IPS-NIHi7 (cell line): ENCODE results near the gene SIGLEC1.

Experiments used
- DNase-seq: peaks from one replicate; pipeline ENCODE4 v3.0.0; 2012; ENCODE audit warnings: mixed read lengths; ENCODE audit errors: extremely low spot score

The SIGLEC1 gene

DNA sequence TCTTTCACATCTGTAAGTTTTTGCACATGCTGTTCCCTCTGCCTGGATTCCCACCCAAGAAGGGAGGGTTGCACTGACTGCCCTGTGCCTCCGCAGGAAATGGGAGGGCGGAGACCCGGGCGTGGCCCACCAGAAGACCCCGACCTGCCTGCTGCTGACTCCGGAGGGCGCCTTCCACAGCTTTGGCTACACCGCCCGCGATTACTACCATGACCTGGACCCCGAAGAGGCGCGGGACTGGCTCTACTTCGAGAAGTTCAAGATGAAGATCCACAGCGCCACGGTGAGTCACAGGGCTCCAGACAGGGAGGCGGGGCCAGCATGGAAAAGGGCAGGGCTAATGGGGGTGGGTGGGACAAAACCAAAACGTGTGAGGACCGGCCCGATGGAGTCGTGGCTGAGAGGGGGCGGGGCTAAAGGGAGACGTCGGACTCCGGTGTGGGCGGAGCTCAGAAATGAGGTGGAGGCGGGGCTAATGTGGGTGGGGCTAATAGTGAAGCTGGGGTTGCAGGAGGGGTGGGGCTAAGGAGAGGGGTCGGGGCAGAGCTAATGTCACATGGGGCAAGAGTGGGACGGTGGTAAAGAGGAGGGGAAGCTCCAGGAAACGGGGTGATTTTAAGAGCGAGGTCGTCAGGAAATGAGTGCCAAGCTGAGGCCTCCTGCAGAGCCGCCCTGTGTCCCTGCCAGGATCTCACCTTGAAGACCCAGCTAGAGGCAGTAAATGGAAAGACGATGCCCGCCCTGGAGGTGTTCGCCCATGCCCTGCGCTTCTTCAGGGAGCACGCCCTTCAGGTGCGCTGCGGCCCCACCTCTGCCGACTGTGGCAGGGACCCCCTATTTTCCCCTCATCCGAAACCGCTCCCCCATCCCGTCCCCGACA lies 32.6 kb upstream of the SIGLEC1 start:
- peak; percentile 98 for DNase-seq

- no peak for DNase-seq
Measured at GRCh38 chr20:3744037-3744436, 31.6 kb upstream of the SIGLEC1 start.

- no peak for DNase-seq
Measured at GRCh38 chr20:3743251-3743650, 30.9 kb upstream of the SIGLEC1 start.

- no peak for DNase-seq
Measured at GRCh38 chr20:3741836-3742458, 29.5 kb upstream of the SIGLEC1 start.

- no peak for DNase-seq
Measured at GRCh38 chr20:3740615-3741301, 28.4 kb upstream of the SIGLEC1 start.

DNA sequence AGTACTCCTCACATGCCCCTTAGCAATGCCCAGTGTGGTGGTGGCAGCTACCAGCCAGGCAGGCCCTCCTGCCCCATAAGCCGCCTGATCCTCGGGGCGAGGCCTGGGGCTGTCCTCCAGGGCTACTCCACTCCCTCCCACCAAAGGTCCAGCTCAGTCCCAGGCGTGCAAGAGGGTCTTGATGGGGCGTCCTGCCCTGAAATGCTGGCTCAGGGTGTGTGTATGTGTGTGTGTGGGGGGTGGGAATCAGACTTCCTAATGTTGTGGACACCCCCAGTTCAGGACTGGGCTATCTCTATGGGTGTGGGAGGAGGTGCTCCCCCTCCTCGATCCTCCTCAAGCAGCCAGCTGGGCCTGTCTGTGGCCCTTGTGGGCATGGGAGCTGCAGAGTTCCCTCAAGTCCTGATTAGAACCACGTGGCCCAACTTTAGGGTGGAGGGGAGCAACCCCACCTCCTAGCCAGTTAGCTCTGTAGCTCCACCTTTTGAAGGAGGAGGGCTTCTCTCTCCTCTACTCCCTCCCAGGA lies 27.6 kb upstream of the SIGLEC1 start:
- DNase-seq = no peak

- DNase-seq = no peak
Measured at GRCh38 chr20:3739054-3739925, 26.9 kb upstream of the SIGLEC1 start.

GRCh38 chr20:3738111-3739053 lies 26.0 kb upstream of the SIGLEC1 start:
- no peak for DNase-seq

- no peak for DNase-seq
Measured at GRCh38 chr20:3735768-3736167, 23.4 kb upstream of the SIGLEC1 start.

- no peak for DNase-seq
Measured at GRCh38 chr20:3734111-3734843, 21.9 kb upstream of the SIGLEC1 start.

DNA sequence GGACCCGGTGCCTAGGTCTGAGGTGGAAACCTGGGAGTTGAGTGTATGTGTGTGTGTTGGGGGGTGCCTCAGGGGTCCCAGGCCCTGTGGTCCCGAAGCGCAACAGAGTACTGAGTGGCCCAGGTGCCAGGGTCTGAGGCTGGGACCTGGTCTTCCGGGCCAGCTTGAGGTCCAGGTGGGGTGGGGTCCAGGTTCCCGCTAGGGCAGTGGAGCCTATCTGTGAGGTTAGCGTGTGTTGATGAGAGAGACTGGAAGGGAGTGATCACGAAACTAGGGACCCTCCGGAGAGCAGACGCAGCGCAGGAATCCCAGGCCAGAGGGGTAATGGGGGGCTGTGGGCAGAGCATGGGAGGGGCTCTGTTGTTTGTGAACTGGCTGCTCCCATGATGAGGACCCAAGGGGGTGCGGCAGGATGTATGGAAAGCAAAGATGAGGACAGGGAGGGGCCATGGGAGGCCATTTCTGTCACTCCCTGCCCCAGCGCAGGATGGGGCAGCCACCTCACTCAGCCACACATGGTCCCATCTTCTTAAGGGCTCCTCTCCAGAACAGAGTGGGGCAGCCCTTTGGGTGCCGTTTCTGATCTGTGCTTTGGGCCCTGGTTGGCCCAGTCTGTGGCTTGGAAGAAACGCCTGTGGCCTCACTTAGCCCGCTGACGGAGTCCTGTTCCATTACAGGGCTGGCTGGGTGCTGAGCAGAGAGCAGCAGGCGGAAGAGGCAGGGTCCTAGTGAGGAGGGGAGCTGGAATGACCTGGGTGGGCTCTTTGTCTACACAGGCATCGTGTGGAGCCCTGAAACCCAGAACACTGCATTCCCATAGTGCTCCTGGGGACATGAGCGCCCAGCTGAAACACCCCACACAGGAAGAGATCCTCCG lies 21.0 kb upstream of the SIGLEC1 start:
- no peak for DNase-seq

GRCh38 chr20:3732327-3733118 lies 20.1 kb upstream of the SIGLEC1 start, which contains the start of gene HSPA12B:
Gene HSPA12B, plus strand, starts transcription at chr20:3732685. Its CDS starts 5,990 bp downstream, at chr20:3738675.
- peak; percentile 86 for DNase-seq

DNA sequence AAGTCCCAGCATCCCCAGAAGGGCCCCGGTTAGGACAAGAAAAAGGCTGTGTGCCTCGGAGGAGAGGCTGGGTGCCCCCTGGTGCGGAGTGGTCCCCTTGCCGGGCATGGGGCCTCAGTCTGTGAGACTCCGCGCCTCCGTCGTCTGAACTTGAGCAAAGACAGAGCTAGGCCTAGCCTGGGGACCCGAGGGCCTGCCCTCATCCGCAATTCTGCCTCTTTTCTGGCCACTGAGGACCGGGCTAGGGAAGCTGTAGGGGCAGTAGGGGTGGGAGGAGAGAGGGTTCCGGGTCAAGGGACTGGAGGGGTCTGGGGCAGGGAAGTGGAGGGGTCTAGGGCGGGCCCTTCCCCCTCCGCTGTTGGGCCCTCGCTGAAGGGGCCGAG lies 19.5 kb upstream of the SIGLEC1 start:
- no peak for DNase-seq

- no peak for DNase-seq
Measured at GRCh38 chr20:3730803-3731672, 18.6 kb upstream of the SIGLEC1 start.

DNA sequence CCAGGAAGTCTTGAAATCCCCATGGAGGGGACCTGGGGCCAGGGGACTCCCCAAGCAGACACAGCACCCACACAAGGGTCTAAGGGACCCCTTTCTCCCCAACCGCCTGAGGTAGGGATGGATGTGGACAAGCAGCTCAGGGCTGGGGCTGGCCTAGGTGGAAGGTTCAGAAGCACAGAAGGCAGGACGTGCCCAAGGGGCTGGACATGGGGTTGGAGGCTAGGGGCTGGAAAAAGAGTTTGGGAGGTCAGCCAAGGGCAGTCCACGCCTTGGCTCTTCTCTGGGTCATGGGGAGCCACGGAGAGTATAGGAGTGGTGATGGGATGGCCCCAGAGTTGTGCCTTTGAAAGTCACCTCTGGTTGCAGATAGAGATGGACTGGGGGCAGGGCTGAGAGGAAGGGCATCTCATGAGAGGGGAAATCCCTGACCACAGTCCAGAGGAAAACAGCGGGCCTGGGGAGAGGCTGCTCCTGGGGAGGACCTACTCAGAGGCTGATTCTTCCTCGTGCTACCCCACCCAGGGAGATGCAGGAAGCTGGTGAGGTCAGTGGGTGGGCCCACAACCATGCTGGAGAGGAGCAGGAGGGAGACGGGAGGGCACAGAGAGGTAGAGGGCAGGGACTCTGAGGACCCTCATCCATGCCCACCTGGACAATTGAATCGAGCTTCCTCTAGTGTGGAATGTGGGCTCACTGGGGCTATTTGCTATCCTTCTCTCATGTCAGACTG lies 17.6 kb upstream of the SIGLEC1 start:
- DNase-seq = no peak

DNA sequence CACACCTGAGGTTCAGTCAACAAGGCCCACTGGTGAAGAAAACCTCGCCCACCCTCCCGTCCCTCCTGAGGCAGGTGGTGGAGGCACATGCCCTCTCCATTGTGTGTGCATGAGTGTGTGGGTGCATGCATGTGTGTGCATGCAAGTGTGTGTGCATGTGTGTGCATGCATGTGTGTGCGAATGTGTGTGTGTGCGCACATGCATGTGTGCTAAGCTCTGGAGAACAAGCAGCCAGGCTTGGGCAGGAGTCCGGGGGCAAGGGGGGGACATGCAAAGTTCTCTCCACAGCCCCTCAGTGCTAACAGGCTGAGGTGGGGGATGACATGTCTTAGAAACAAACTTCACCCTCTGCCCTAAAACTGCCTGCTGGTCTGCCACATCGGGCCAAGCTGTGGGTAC lies 17.0 kb upstream of the SIGLEC1 start:
- DNase-seq = no peak
